ENCODE measurements around the gene ITPK1.

DNA sequence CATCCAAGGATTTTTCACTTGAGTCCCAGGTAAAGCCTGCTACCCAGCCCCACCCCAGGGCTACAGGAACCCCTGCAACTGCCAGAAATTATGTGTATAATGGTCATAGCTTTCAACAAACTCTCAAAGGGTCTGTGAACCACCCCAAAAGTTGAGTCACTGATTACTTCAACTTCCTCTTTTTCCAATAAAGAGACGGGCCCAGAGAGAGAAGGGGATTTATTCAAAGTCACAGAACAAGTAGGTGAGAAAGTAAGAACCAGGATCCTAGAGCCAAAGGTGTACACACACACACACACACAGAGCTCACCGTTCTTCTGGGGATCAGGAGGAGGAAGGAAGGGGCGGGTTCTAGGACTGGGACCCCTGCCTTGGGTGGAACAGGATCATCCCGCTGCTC is 4.8 kb upstream of the ITPK1 start:
- TF ChIP-seq, protein P1, sequence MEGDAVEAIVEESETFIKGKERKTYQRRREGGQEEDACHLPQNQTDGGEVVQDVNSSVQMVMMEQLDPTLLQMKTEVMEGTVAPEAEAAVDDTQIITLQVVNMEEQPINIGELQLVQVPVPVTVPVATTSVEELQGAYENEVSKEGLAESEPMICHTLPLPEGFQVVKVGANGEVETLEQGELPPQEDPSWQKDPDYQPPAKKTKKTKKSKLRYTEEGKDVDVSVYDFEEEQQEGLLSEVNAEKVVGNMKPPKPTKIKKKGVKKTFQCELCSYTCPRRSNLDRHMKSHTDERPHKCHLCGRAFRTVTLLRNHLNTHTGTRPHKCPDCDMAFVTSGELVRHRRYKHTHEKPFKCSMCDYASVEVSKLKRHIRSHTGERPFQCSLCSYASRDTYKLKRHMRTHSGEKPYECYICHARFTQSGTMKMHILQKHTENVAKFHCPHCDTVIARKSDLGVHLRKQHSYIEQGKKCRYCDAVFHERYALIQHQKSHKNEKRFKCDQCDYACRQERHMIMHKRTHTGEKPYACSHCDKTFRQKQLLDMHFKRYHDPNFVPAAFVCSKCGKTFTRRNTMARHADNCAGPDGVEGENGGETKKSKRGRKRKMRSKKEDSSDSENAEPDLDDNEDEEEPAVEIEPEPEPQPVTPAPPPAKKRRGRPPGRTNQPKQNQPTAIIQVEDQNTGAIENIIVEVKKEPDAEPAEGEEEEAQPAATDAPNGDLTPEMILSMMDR (IDR thresholded peaks at IDR 0.05): no peak
- TF ChIP-seq REST (IDR thresholded peaks at IDR 0.05; ENCODE audit: insufficient read depth in 1 of 2, low read depth in 2 of 2, low read length in 1 of 2): no peak

Measured in Panc1 (cell line).